ENCODE results near the gene CROCC.

Gene CROCC

GRCh38 chr1:17008208-17008855 lies 86.6 kb downstream of the CROCC start:
- no peak overlapping the region for H3K4me3 ChIP-seq (ENCODE audit: low read depth, low read length)
- no peak for TF ChIP-seq CTCF (IDR thresholded peaks at IDR 0.05; ENCODE audit: low read depth, low read length)

GRCh38 chr1:17009706-17010105 lies 88.0 kb downstream of the CROCC start:
- no peak for TF ChIP-seq CTCF (IDR thresholded peaks at IDR 0.05; ENCODE audit: low read depth, low read length)
- H3K4me3 ChIP-seq (ENCODE audit: low read depth, low read length): no peak overlapping the region

GRCh38 chr1:17011092-17011438 lies 89.3 kb downstream of the CROCC start:
- TF ChIP-seq CTCF (IDR thresholded peaks at IDR 0.05; ENCODE audit: low read depth, low read length): no peak
- H3K4me3 ChIP-seq (ENCODE audit: low read depth, low read length): peak overlapping the region; percentile 73

GRCh38 chr1:17011439-17012307 lies 89.9 kb downstream of the CROCC start, which contains the start of gene ATP13A2:
TSS of gene ATP13A2 (minus strand) at chr1:17011928. CDS start at chr1:17011738, 190 bp downstream.
- H3K4me3 ChIP-seq (ENCODE audit: low read depth, low read length): peak within 1 kb of the TSS; percentile 73
- TF ChIP-seq CTCF (IDR thresholded peaks at IDR 0.05; ENCODE audit: low read depth, low read length): no peak

- H3K4me3 ChIP-seq (ENCODE audit: low read depth, low read length): no peak overlapping the region
- TF ChIP-seq CTCF (IDR thresholded peaks at IDR 0.05; ENCODE audit: low read depth, low read length): no peak
Measured at GRCh38 chr1:17012775-17013490, 91.2 kb downstream of the CROCC start.

GRCh38 chr1:17013491-17014320 lies 92.0 kb downstream of the CROCC start:
- TF ChIP-seq CTCF (IDR thresholded peaks at IDR 0.05; ENCODE audit: low read depth, low read length): no peak
- no peak overlapping the region for H3K4me3 ChIP-seq (ENCODE audit: low read depth, low read length)

Measured in WI38 (cell line).